Measurements from ENCODE around the gene FBXO5.
A peak's percentile ranks its signal among the peaks of the same experiment; 100 is the strongest.
"Not testable (repeated sequence)": the region's sequence is repeated elsewhere in the genome, so short reads cannot be mapped to it uniquely, and the experiment has no call there.

FBXO5 gene

GRCh38 chr6:152966168-152966894 lies 16.5 kb downstream of the FBXO5 start:
- not testable (repeated sequence) for H3K27me3 ChIP-seq (ENCODE audit: control insufficient read depth, insufficient read depth, low read length); H3K4me3 ChIP-seq (ENCODE audit: low read length); H3K9ac ChIP-seq (ENCODE audit: low read length); H3K36me3 ChIP-seq (ENCODE audit: control insufficient read depth, insufficient read depth, low read length); H3K4me1 ChIP-seq (ENCODE audit: control insufficient read depth, insufficient read depth, low read length); H3K27ac ChIP-seq (ENCODE audit: low read depth, low read length)

GRCh38 chr6:152959333-152959732 lies 23.5 kb downstream of the FBXO5 start:
- H3K27me3 ChIP-seq (ENCODE audit: control insufficient read depth, insufficient read depth, low read length): no peaks in the 10 kb centered on the region
- no peak overlapping the region for H3K4me3 ChIP-seq (ENCODE audit: low read length)
- H3K9ac ChIP-seq (ENCODE audit: low read length): no peak overlapping the region
- no peak overlapping the region for H3K27ac ChIP-seq (ENCODE audit: low read depth, low read length)
- no peaks in the 10 kb centered on the region for H3K4me1 ChIP-seq (ENCODE audit: control insufficient read depth, insufficient read depth, low read length)
- H3K36me3 ChIP-seq (ENCODE audit: control insufficient read depth, insufficient read depth, low read length): no peaks in the 10 kb centered on the region

GRCh38 chr6:152957796-152958195 lies 25.0 kb downstream of the FBXO5 start:
- H3K36me3 ChIP-seq (ENCODE audit: control insufficient read depth, insufficient read depth, low read length): no peaks in the 10 kb centered on the region
- H3K27me3 ChIP-seq (ENCODE audit: control insufficient read depth, insufficient read depth, low read length): no peaks in the 10 kb centered on the region
- no peaks in the 10 kb centered on the region for H3K4me1 ChIP-seq (ENCODE audit: control insufficient read depth, insufficient read depth, low read length)
- H3K9ac ChIP-seq (ENCODE audit: low read length): no peak overlapping the region
- no peak overlapping the region for H3K4me3 ChIP-seq (ENCODE audit: low read length)
- no peak overlapping the region for H3K27ac ChIP-seq (ENCODE audit: low read depth, low read length)

- Histone ChIP-seq H3K27ac (ENCODE audit: low read depth, low read length) (no peak overlapping the region), H3K27me3 (ENCODE audit: control insufficient read depth, insufficient read depth, low read length) (no peaks in the 10 kb centered on the region), H3K4me3 (ENCODE audit: low read length) (no peak overlapping the region), H3K36me3 (ENCODE audit: control insufficient read depth, insufficient read depth, low read length) (no peaks in the 10 kb centered on the region), H3K4me1 (ENCODE audit: control insufficient read depth, insufficient read depth, low read length) (no peaks in the 10 kb centered on the region), H3K9ac (ENCODE audit: low read length) (no peak overlapping the region)
These were observed 28.4 kb downstream of the FBXO5 start for GRCh38 chr6:152954443-152954842.

- Histone ChIP-seq H3K9ac (ENCODE audit: low read length) (no peak overlapping the region), H3K27me3 (ENCODE audit: control insufficient read depth, insufficient read depth, low read length) (no peaks in the 10 kb centered on the region), H3K4me1 (ENCODE audit: control insufficient read depth, insufficient read depth, low read length) (no peaks in the 10 kb centered on the region), H3K36me3 (ENCODE audit: control insufficient read depth, insufficient read depth, low read length) (no peaks in the 10 kb centered on the region), H3K27ac (ENCODE audit: low read depth, low read length) (no peak overlapping the region), H3K4me3 (ENCODE audit: low read length) (no peak overlapping the region)
These were observed 29.9 kb downstream of the FBXO5 start for GRCh38 chr6:152952866-152953509.

- H3K4me1 ChIP-seq (ENCODE audit: control insufficient read depth, insufficient read depth, low read length): no peaks in the 10 kb centered on the region
- no peak overlapping the region for H3K4me3 ChIP-seq (ENCODE audit: low read length)
- no peak overlapping the region for H3K9ac ChIP-seq (ENCODE audit: low read length)
- no peaks in the 10 kb centered on the region for H3K27me3 ChIP-seq (ENCODE audit: control insufficient read depth, insufficient read depth, low read length)
- H3K36me3 ChIP-seq (ENCODE audit: control insufficient read depth, insufficient read depth, low read length): no peaks in the 10 kb centered on the region
- no peak overlapping the region for H3K27ac ChIP-seq (ENCODE audit: low read depth, low read length)
These were observed 30.8 kb downstream of the FBXO5 start for GRCh38 chr6:152952045-152952444.

- Histone ChIP-seq H3K27ac (ENCODE audit: low read depth, low read length) (no peak overlapping the region), H3K27me3 (ENCODE audit: control insufficient read depth, insufficient read depth, low read length) (no peaks in the 10 kb centered on the region), H3K36me3 (ENCODE audit: control insufficient read depth, insufficient read depth, low read length) (no peaks in the 10 kb centered on the region), H3K4me3 (ENCODE audit: low read length) (no peak overlapping the region), H3K9ac (ENCODE audit: low read length) (no peak overlapping the region), H3K4me1 (ENCODE audit: control insufficient read depth, insufficient read depth, low read length) (no peaks in the 10 kb centered on the region)
These were observed 32.6 kb downstream of the FBXO5 start for GRCh38 chr6:152950240-152950639.

GRCh38 chr6:152948150-152948768 lies 34.6 kb downstream of the FBXO5 start:
- H3K9ac ChIP-seq (ENCODE audit: low read length): no peak overlapping the region

GRCh38 chr6:152946995-152947394 lies 35.8 kb downstream of the FBXO5 start:
- Histone ChIP-seq H3K4me3 (ENCODE audit: low read length) (no peak overlapping the region), H3K4me1 (ENCODE audit: control insufficient read depth, insufficient read depth, low read length) (no peaks in the 10 kb centered on the region), H3K36me3 (ENCODE audit: control insufficient read depth, insufficient read depth, low read length) (no peaks in the 10 kb centered on the region), H3K9ac (ENCODE audit: low read length) (no peak overlapping the region), H3K27me3 (ENCODE audit: control insufficient read depth, insufficient read depth, low read length) (no peaks in the 10 kb centered on the region), H3K27ac (ENCODE audit: low read depth, low read length) (no peak overlapping the region)

More at GRCh38 chr6:152948150-152948768, 34.6 kb downstream of the FBXO5 start:
- Histone ChIP-seq H3K4me1 (ENCODE audit: control insufficient read depth, insufficient read depth, low read length) (no peaks in the 10 kb centered on the region), H3K4me3 (ENCODE audit: low read length) (peak overlapping the region; percentile 33), H3K36me3 (ENCODE audit: control insufficient read depth, insufficient read depth, low read length) (no peaks in the 10 kb centered on the region), H3K27me3 (ENCODE audit: control insufficient read depth, insufficient read depth, low read length) (no peaks in the 10 kb centered on the region), H3K27ac (ENCODE audit: low read depth, low read length) (no peak overlapping the region)

- H3K4me1 ChIP-seq (ENCODE audit: control insufficient read depth, insufficient read depth, low read length): no peaks in the 10 kb centered on the region
These were observed 36.4 kb downstream of the FBXO5 start for GRCh38 chr6:152946484-152946883.

GRCh38 chr6:152943260-152943897 lies 39.5 kb downstream of the FBXO5 start:
- H3K36me3 ChIP-seq (ENCODE audit: control insufficient read depth, insufficient read depth, low read length): no peaks in the 10 kb centered on the region
- H3K27me3 ChIP-seq (ENCODE audit: control insufficient read depth, insufficient read depth, low read length): no peaks in the 10 kb centered on the region
- H3K4me1 ChIP-seq (ENCODE audit: control insufficient read depth, insufficient read depth, low read length): no peaks in the 10 kb centered on the region
- no peak overlapping the region for H3K4me3 ChIP-seq (ENCODE audit: low read length)
- H3K27ac ChIP-seq (ENCODE audit: low read depth, low read length): no peak overlapping the region
- no peak overlapping the region for H3K9ac ChIP-seq (ENCODE audit: low read length)

More at GRCh38 chr6:152946484-152946883, 36.4 kb downstream of the FBXO5 start:
- no peak overlapping the region for H3K4me3 ChIP-seq (ENCODE audit: low read length)
- no peak overlapping the region for H3K27ac ChIP-seq (ENCODE audit: low read depth, low read length)
- no peaks in the 10 kb centered on the region for H3K27me3 ChIP-seq (ENCODE audit: control insufficient read depth, insufficient read depth, low read length)
- H3K36me3 ChIP-seq (ENCODE audit: control insufficient read depth, insufficient read depth, low read length): no peaks in the 10 kb centered on the region
- no peak overlapping the region for H3K9ac ChIP-seq (ENCODE audit: low read length)

GRCh38 chr6:152942319-152942869 lies 40.4 kb downstream of the FBXO5 start:
- Histone ChIP-seq H3K27me3 (ENCODE audit: control insufficient read depth, insufficient read depth, low read length) (no peaks in the 10 kb centered on the region), H3K4me3 (ENCODE audit: low read length) (no peak overlapping the region), H3K4me1 (ENCODE audit: control insufficient read depth, insufficient read depth, low read length) (no peaks in the 10 kb centered on the region), H3K9ac (ENCODE audit: low read length) (no peak overlapping the region), H3K36me3 (ENCODE audit: control insufficient read depth, insufficient read depth, low read length) (no peaks in the 10 kb centered on the region), H3K27ac (ENCODE audit: low read depth, low read length) (no peak overlapping the region)
